ENCODE results near the gene CSGALNACT2.

CSGALNACT2 gene

GRCh38 chr10:43132867-43133787 is 5.1 kb upstream of the CSGALNACT2 start:
- H3K4me3 ChIP-seq (ENCODE audit: low read depth, low read length): no peak overlapping the region
- TF ChIP-seq MYC (IDR thresholded peaks at IDR 0.05; ENCODE audit: low read depth, low read length) (no peak), POLR2A (IDR thresholded peaks at IDR 0.05; ENCODE audit: extremely low read depth, insufficient read length) (no peak)
- TF ChIP-seq, protein P1, sequence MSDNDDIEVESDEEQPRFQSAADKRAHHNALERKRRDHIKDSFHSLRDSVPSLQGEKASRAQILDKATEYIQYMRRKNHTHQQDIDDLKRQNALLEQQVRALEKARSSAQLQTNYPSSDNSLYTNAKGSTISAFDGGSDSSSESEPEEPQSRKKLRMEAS (IDR thresholded peaks at IDR 0.05; ENCODE audit: low read depth, low read length): no peak
- TF ChIP-seq, protein P2, sequence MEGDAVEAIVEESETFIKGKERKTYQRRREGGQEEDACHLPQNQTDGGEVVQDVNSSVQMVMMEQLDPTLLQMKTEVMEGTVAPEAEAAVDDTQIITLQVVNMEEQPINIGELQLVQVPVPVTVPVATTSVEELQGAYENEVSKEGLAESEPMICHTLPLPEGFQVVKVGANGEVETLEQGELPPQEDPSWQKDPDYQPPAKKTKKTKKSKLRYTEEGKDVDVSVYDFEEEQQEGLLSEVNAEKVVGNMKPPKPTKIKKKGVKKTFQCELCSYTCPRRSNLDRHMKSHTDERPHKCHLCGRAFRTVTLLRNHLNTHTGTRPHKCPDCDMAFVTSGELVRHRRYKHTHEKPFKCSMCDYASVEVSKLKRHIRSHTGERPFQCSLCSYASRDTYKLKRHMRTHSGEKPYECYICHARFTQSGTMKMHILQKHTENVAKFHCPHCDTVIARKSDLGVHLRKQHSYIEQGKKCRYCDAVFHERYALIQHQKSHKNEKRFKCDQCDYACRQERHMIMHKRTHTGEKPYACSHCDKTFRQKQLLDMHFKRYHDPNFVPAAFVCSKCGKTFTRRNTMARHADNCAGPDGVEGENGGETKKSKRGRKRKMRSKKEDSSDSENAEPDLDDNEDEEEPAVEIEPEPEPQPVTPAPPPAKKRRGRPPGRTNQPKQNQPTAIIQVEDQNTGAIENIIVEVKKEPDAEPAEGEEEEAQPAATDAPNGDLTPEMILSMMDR (IDR thresholded peaks at IDR 0.05; ENCODE audit: low read depth, low read length): no peak
- no peak for DNase-seq (ENCODE audit: low read depth)

DNA sequence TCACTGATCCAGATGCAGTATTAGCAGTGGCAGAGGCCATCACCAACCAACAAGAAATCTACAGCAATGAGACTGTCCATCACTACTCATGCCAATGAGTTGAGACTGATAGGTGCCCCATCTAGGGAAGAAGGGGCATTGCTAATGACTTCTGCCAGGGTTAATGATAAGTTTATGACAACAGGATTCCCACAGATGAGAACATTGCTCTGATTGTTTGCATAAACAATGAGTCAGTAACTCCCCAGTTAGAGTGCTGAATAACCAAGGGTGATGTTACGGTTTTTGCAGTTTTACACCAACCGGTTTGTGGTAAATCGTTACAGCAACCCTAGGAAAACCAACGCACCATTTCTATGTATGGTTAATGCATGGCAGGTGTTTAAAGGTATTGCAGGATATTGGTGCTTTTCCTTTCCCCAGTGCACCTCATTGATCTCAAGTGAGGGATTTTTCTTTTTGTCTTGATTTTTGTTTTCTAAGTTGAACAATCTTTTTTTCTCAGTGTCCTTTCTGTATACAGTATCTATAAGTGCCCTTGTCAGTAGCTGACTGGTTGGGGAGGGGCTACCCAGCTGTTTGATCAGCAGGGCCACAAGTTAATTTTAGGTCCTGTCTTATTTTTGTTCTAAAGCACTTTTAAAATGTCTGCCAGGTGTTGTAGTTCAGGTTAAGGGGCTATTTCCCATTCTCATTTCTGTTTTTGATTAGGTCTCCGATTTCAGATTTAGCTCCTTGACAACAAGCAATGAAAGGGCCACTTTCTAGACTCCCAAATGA is 3.9 kb upstream of the CSGALNACT2 start:
- no peak for DNase-seq (ENCODE audit: low read depth)
- no peak overlapping the region for H3K4me3 ChIP-seq (ENCODE audit: low read depth, low read length)
- TF ChIP-seq, protein P1 (IDR thresholded peaks at IDR 0.05; ENCODE audit: low read depth, low read length): no peak
- TF ChIP-seq POLR2A (IDR thresholded peaks at IDR 0.05; ENCODE audit: extremely low read depth, insufficient read length) (no peak), MYC (IDR thresholded peaks at IDR 0.05; ENCODE audit: low read depth, low read length) (no peak)
- TF ChIP-seq, protein P2 (IDR thresholded peaks at IDR 0.05; ENCODE audit: low read depth, low read length): no peak

DNA sequence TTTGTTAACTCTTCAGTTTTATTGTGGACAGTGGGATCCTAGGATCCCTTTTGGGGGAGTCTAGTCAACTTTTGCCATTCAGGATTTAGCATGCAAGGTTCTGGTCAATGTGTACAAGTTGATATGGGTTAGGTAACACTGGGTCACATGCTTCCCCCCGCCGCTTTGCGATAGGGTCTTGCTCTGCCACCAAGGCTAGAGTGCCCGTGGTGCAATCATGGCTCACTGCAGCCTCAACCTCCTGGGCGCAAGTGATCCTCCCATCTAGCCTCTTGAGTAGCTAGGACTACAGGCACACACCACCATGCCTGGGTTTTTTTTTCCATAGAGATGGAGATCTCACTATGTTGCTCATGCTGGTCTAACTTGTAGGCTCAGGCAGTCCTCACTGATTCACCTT is 3.2 kb upstream of the CSGALNACT2 start:
- no peak overlapping the region for H3K4me3 ChIP-seq (ENCODE audit: low read depth, low read length)
- DNase-seq (ENCODE audit: low read depth): no peak
- TF ChIP-seq, protein P2 (IDR thresholded peaks at IDR 0.05; ENCODE audit: low read depth, low read length): no peak
- TF ChIP-seq MYC (IDR thresholded peaks at IDR 0.05; ENCODE audit: low read depth, low read length): no peak
- TF ChIP-seq, protein P1 (IDR thresholded peaks at IDR 0.05; ENCODE audit: low read depth, low read length): no peak
- no peak for TF ChIP-seq POLR2A (IDR thresholded peaks at IDR 0.05; ENCODE audit: extremely low read depth, insufficient read length)

DNA sequence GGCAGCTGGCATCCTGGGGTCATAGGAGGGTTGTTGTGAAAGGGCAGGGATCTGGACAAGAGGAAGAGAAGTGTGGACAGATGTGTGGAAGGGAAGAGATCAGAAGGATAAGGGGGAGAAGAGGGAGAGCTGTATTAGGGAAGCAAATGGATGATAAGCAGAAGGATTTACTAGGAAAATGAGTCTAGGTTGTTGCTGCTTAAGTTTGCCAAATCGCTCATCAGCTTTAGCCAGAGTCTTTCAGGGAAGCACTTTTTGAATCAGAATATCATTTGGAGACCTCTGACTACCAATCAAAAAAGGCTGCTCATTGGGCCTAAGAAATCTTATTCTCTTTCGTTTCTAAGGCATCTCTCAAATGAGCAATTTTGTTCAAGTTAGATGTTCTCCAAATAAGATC is 2.6 kb upstream of the CSGALNACT2 start:
- no peak overlapping the region for H3K4me3 ChIP-seq (ENCODE audit: low read depth, low read length)
- TF ChIP-seq, protein P2 (IDR thresholded peaks at IDR 0.05; ENCODE audit: low read depth, low read length): no peak
- TF ChIP-seq MYC (IDR thresholded peaks at IDR 0.05; ENCODE audit: low read depth, low read length) (no peak), POLR2A (IDR thresholded peaks at IDR 0.05; ENCODE audit: extremely low read depth, insufficient read length) (no peak)
- TF ChIP-seq, protein P1 (IDR thresholded peaks at IDR 0.05; ENCODE audit: low read depth, low read length): no peak
- DNase-seq (ENCODE audit: low read depth): no peak

DNA sequence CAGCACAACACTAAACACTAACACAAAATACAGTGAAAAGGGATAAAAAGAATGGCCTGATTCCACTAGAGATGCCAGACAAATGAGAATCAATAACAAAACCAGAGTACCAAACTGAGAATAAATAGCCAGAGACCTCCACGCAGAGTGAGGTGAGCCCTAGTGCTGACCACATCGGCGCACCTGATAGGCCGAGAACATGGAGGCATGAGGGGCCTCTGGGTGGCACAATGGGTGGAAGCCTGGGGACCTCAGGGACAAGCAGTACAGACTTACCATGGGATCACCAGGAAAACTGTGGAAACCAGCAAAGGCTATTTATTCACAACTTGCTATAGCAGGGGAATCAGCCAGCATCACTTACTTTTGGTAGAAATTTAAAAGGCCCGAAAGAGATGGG is 1.8 kb upstream of the CSGALNACT2 start:
- no peak overlapping the region for H3K4me3 ChIP-seq (ENCODE audit: low read depth, low read length)
- TF ChIP-seq MYC (IDR thresholded peaks at IDR 0.05; ENCODE audit: low read depth, low read length): no peak
- TF ChIP-seq POLR2A (IDR thresholded peaks at IDR 0.05; ENCODE audit: extremely low read depth, insufficient read length): no peak
- TF ChIP-seq, protein P2 (IDR thresholded peaks at IDR 0.05; ENCODE audit: low read depth, low read length): no peak
- TF ChIP-seq, protein P1 (IDR thresholded peaks at IDR 0.05; ENCODE audit: low read depth, low read length): no peak
- DNase-seq (ENCODE audit: low read depth): no peak

Measured in NB4 (cell line).